ENCODE measurements around the gene BRD3. TPM values are rescaled to one million over a fixed set of nuclear protein-coding genes. Genes with fewer than 3 reads are reported as not detected.
A peak's percentile ranks its signal among the peaks of the same experiment; 100 is the strongest.

The BRD3 gene
- polyA plus RNA-seq, 1 donor: 22.7 TPM

DNA sequence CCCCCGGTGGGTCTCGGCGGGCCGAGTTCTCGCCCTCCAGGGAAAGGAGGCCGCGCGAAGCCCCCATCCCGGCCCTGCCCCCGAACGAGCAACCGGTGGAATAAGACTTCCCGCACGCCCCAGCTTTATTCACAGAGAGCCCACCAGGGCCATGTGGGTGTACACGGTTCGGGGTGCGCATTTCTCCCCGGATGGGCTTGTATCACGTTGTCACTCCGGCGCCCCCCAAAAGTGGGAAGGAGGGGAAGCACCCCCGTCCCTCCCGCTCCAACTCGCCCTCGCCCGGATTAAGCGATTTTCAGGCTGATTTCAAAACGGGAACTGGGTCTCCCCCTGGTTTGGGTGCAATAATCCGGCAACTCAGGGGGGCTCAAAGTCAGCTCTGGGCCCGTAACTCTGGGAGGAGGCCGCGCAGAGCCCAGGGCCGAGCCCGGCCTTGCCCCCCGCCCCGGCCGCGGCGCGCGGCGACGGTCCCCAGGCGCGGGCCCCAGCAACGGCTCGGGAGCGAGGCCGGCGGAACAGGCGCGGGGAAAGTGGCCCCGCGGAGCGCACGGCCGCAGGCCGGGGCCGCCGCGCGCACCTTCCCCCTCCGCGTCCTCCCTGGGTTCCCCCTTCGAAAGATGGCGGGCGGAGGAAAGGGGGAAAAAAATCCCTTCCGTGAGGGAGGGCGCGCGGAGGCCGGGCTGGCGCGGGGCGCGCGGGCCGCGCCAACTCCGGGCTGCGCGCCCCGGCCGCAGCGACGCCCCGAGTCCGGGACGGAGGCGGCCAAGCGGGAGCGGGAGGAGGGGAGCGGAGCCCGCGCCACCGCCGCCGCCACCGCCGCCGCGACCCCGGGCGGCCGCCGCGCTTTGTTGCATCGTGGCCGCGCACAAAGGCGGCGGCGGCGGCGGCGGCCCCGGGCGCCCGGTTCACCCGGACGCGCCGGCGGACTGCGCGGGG lies 644 bp downstream of the BRD3 start:
- Histone ChIP-seq H3K27ac (ENCODE audit: low read length) (peak overlapping the region; percentile 62), H3K4me3 (ENCODE audit: low read length) (peak overlapping the region; percentile 86), H3K9me3 (ENCODE audit: control insufficient read depth, low read depth, low read length) (no peaks in the 10 kb centered on the region), H3K4me1 (ENCODE audit: control insufficient read depth, insufficient read depth, low read length) (peaks cover 20% of the 10 kb centered on the region), H3K27me3 (ENCODE audit: control insufficient read depth, insufficient read depth, low read length) (peaks cover 22% of the 10 kb centered on the region), H3K36me3 (ENCODE audit: control insufficient read depth, insufficient read depth, low read length) (no peaks in the 10 kb centered on the region)
- peak in 1 of 2 donors; percentile 61 for DNase-seq
- no CpG with 5 or more reads among the region's 126 CpGs for whole genome bisulfite sequencing (ENCODE audit: insufficient coverage, low lambda C conversion rate)

DNA sequence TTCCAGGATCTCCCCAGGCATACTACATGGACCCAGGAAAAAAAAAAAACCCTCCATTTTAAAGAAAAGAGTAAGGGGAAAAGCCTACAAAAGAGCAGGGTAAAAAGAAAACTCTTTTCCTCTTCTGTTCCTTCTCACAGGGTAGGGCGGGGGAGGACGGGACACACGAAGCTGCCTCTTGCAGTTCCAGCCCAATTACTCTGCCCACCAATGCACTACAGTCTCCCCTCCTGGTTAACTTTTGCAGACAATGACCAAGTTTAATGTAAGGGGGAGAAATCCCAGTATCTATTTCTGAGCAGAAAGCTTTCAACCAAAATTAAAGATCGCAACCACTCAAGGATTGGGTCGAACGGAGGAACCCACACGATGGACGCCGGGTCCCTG lies 1.3 kb downstream of the BRD3 start:
- DNase-seq: peak in 1 of 2 donors; percentile 25
- WGBS (ENCODE audit: insufficient coverage, low lambda C conversion rate): no CpG with 5 or more reads among the region's 9 CpGs
- H3K36me3 ChIP-seq (ENCODE audit: control insufficient read depth, insufficient read depth, low read length): no peaks in the 10 kb centered on the region
- no peaks in the 10 kb centered on the region for H3K9me3 ChIP-seq (ENCODE audit: control insufficient read depth, low read depth, low read length)
- peaks cover 27% of the 10 kb centered on the region for H3K4me1 ChIP-seq (ENCODE audit: control insufficient read depth, insufficient read depth, low read length)
- H3K4me3 ChIP-seq (ENCODE audit: low read length): peak overlapping the region; percentile 86
- H3K27me3 ChIP-seq (ENCODE audit: control insufficient read depth, insufficient read depth, low read length): peaks cover 22% of the 10 kb centered on the region
- peak overlapping the region; percentile 62 for H3K27ac ChIP-seq (ENCODE audit: low read length)

DNA sequence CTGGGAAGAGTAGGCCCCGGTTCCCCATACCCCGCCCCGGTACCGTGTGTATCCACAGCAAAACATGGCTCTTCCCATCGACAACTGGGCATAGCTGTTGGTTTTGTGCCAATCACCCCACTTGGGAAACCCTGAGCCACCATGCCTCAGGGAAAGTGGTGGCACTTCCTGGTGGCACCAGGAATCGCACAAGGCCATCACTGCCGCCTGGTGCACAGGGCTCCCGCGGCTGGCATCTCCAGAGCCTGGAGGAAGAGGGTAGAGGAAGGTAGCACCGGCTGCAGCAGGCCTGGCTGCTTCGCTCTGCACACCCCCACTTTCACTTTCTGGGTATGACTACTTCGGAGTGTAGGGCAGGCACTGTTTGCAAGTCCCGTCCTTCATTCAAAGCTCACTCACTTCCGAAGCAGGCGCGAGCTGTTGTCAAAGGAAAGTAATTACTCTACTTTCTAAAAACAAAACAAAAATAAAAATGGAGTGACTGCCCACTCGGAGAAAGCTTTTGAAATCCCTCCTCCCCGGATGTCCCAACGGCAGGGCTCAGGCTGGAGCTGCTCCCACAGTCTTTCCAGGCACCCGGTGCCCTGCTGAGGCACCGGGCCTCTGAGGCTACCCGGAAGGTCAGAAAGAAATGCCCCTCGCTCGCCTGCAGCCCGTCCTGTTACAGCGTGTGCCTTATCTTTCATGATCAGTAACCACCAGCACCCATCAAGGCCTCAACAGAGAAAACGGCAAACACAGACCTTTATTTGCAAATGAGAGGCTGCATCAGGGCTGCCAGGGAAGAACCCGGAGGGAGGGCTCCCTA lies 2.0 kb downstream of the BRD3 start:
- Histone ChIP-seq H3K9me3 (ENCODE audit: control insufficient read depth, low read depth, low read length) (no peaks in the 10 kb centered on the region), H3K4me1 (ENCODE audit: control insufficient read depth, insufficient read depth, low read length) (peaks cover 34% of the 10 kb centered on the region), H3K27ac (ENCODE audit: low read length) (peak overlapping the region; percentile 62), H3K4me3 (ENCODE audit: low read length) (peak overlapping the region; percentile 86), H3K27me3 (ENCODE audit: control insufficient read depth, insufficient read depth, low read length) (peaks cover 17% of the 10 kb centered on the region), H3K36me3 (ENCODE audit: control insufficient read depth, insufficient read depth, low read length) (no peaks in the 10 kb centered on the region)
- no CpG with 5 or more reads among the region's 28 CpGs for WGBS (ENCODE audit: insufficient coverage, low lambda C conversion rate)
- DNase-seq: peak; percentile 53 to 71

DNA sequence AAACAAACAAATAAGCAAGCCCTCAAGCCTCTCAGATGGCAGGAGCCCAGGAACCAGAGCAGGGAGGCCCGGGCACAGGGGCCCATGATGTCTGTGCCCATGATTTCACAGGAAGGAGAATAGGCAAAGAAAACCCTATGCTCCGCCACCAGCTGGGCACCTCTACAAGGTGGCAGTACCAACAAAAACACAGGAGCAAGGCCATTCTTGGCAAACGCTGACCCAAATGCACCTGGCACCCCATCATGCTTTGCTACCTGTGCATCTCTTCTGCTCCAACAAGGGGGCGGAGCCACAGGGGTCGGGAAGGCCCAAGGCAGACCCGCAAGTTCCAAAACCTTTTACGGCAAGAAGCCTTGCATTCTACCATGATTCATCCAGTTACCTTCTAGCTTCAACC lies 3.1 kb downstream of the BRD3 start:
- Histone ChIP-seq H3K4me3 (ENCODE audit: low read length) (no peak overlapping the region), H3K9me3 (ENCODE audit: control insufficient read depth, low read depth, low read length) (no peaks in the 10 kb centered on the region), H3K27me3 (ENCODE audit: control insufficient read depth, insufficient read depth, low read length) (peaks cover 6% of the 10 kb centered on the region), H3K27ac (ENCODE audit: low read length) (no peak overlapping the region), H3K36me3 (ENCODE audit: control insufficient read depth, insufficient read depth, low read length) (peaks cover under 1% of the 10 kb centered on the region), H3K4me1 (ENCODE audit: control insufficient read depth, insufficient read depth, low read length) (peaks cover 44% of the 10 kb centered on the region)
- no peak for DNase-seq
- no CpG with 5 or more reads among the region's 7 CpGs for WGBS (ENCODE audit: insufficient coverage, low lambda C conversion rate)

GRCh38 chr9:134063571-134064450 lies 4.0 kb downstream of the BRD3 start:
- DNase-seq: no peak
- no peaks in the 10 kb centered on the region for H3K9me3 ChIP-seq (ENCODE audit: control insufficient read depth, low read depth, low read length)
- H3K4me3 ChIP-seq (ENCODE audit: low read length): no peak overlapping the region
- H3K27ac ChIP-seq (ENCODE audit: low read length): no peak overlapping the region
- H3K36me3 ChIP-seq (ENCODE audit: control insufficient read depth, insufficient read depth, low read length): peaks cover 4% of the 10 kb centered on the region
- H3K27me3 ChIP-seq (ENCODE audit: control insufficient read depth, insufficient read depth, low read length): no peaks in the 10 kb centered on the region
- peaks cover 53% of the 10 kb centered on the region for H3K4me1 ChIP-seq (ENCODE audit: control insufficient read depth, insufficient read depth, low read length)
- WGBS (ENCODE audit: insufficient coverage, low lambda C conversion rate): no CpG with 5 or more reads among the region's 29 CpGs

DNA sequence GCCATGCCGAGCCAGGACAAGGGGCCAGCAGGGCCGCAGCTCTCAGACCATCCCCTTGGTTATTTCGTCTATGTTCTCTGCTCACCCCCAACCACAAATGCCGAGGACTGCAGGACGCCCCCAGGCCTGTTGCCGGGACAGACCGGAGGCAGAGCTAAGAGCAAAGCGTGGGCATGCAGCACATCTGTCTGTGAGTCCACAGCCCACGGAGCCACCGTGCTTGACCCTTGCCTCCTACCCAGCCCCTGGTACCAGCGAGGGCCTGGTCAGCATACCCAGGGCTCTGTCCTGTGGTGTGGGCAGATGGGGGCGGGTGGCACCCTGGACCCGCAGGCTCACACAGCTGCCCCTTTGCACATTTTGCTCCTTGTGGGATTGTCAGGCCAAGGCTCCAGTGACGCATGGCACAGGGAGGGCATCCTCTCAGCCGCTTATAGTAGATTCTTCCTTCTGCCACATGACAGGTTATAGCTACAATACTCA lies 4.7 kb downstream of the BRD3 start:
- H3K36me3 ChIP-seq (ENCODE audit: control insufficient read depth, insufficient read depth, low read length): peaks cover 4% of the 10 kb centered on the region
- DNase-seq: no peak
- no peaks in the 10 kb centered on the region for H3K9me3 ChIP-seq (ENCODE audit: control insufficient read depth, low read depth, low read length)
- WGBS (ENCODE audit: insufficient coverage, low lambda C conversion rate): no CpG with 5 or more reads among the region's 15 CpGs
- H3K27ac ChIP-seq (ENCODE audit: low read length): no peak overlapping the region
- no peak overlapping the region for H3K4me3 ChIP-seq (ENCODE audit: low read length)
- H3K27me3 ChIP-seq (ENCODE audit: control insufficient read depth, insufficient read depth, low read length): no peaks in the 10 kb centered on the region
- peaks cover 60% of the 10 kb centered on the region for H3K4me1 ChIP-seq (ENCODE audit: control insufficient read depth, insufficient read depth, low read length)

GRCh38 chr9:134062461-134063087 lies 5.3 kb downstream of the BRD3 start:
- H3K4me1 ChIP-seq (ENCODE audit: control insufficient read depth, insufficient read depth, low read length): peaks cover 65% of the 10 kb centered on the region
- DNase-seq: no peak
- H3K36me3 ChIP-seq (ENCODE audit: control insufficient read depth, insufficient read depth, low read length): peaks cover 4% of the 10 kb centered on the region
- no CpG with 5 or more reads among the region's 22 CpGs for WGBS (ENCODE audit: insufficient coverage, low lambda C conversion rate)
- no peak overlapping the region for H3K27ac ChIP-seq (ENCODE audit: low read length)
- H3K27me3 ChIP-seq (ENCODE audit: control insufficient read depth, insufficient read depth, low read length): no peaks in the 10 kb centered on the region
- H3K9me3 ChIP-seq (ENCODE audit: control insufficient read depth, low read depth, low read length): no peaks in the 10 kb centered on the region
- H3K4me3 ChIP-seq (ENCODE audit: low read length): no peak overlapping the region

GRCh38 chr9:134061688-134062371 lies 6.0 kb downstream of the BRD3 start:
- Histone ChIP-seq H3K4me1 (ENCODE audit: control insufficient read depth, insufficient read depth, low read length) (peaks cover 73% of the 10 kb centered on the region), H3K27me3 (ENCODE audit: control insufficient read depth, insufficient read depth, low read length) (no peaks in the 10 kb centered on the region), H3K36me3 (ENCODE audit: control insufficient read depth, insufficient read depth, low read length) (peaks cover 4% of the 10 kb centered on the region), H3K27ac (ENCODE audit: low read length) (peak overlapping the region; percentile 58), H3K9me3 (ENCODE audit: control insufficient read depth, low read depth, low read length) (no peaks in the 10 kb centered on the region), H3K4me3 (ENCODE audit: low read length) (no peak overlapping the region)
- peak in 1 of 2 donors; percentile 49 for DNase-seq
- no CpG with 5 or more reads among the region's 22 CpGs for WGBS (ENCODE audit: insufficient coverage, low lambda C conversion rate)

DNA sequence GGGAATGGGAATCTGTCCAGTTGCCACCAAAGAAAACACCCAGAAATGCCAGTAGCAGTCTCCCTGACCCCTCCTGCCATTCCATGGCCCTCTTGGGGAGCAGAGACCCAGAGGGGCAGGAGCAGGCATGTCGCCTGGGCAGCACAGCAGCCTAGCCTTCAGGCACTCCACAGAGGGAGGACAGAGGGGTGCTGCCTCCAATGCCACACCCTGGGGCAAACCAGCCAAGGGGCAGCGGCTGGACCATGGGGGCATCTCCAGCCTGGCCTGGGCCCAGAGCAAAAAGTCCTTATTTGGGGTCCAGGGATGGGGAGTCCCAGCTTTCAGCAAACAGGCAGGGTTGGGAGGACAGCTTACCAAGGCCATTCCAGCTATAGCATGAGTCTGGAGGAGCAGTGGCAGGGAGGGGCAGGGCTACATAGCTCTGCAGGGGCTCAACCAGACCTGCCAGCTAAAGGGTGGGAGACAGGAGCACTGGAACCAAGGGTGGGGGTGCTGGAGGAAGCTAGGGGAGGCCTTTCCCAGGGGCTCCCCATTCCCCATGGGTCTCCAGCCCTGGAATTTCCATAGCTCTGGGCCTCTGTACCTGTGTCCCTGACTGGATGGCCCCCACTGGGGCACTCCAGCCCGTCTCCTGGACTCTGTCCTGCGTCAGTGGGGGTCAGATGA lies 6.7 kb downstream of the BRD3 start:
- Histone ChIP-seq H3K27me3 (ENCODE audit: control insufficient read depth, insufficient read depth, low read length) (no peaks in the 10 kb centered on the region), H3K9me3 (ENCODE audit: control insufficient read depth, low read depth, low read length) (no peaks in the 10 kb centered on the region), H3K4me3 (ENCODE audit: low read length) (no peak overlapping the region), H3K27ac (ENCODE audit: low read length) (peak overlapping the region; percentile 58), H3K4me1 (ENCODE audit: control insufficient read depth, insufficient read depth, low read length) (peaks cover 76% of the 10 kb centered on the region), H3K36me3 (ENCODE audit: control insufficient read depth, insufficient read depth, low read length) (peaks cover 4% of the 10 kb centered on the region)
- WGBS (ENCODE audit: insufficient coverage, low lambda C conversion rate): no CpG with 5 or more reads among the region's 4 CpGs
- no peak for DNase-seq
